OCI-LY7 (cell line): ENCODE measurements around the gene KCNQ1OT1.

Experiments
- CTCF ChIP-seq: fragments of 200-600 bp; sonication (generic); conservative IDR thresholded peaks from 2 replicates; pipeline ENCODE4 v1.5.1; 2014; ENCODE audit warnings: mild to moderate bottlenecking, antibody characterized with exemption, low read length, moderate library complexity, mixed read lengths
- EZH2phosphoT487 ChIP-seq: fragments of 200-600 bp; sonication (generic); IDR thresholded peaks from 2 replicates; pipeline ENCODE4 v1.6.1; 2018; ENCODE audit warnings: low read depth, borderline replicate concordance, mild to moderate bottlenecking, mixed run types, antibody characterized with exemption, low read length, moderate library complexity, mixed read lengths

GRCh38 chr11:2566223-2567025 is 133.4 kb downstream of the KCNQ1OT1 start:
- TF ChIP-seq CTCF (no peak), EZH2phosphoT487 (no peak)
